CD14-positive monocyte (primary cell): ENCODE results near the gene HLA-DOA. TPM values are rescaled to one million over a fixed set of nuclear protein-coding genes. Genes with fewer than 3 reads are reported as not detected.

ENCODE experiments used
- DNase-seq, 3 donors: peaks; one replicate each; pipeline ENCODE4 v3.0.0-alpha.2; 2011 to 2022
- H2AFZ ChIP-seq: 2 replicates; pipeline ENCODE4 v1.6.0; 2012; ENCODE audit warnings: mild to moderate bottlenecking, low read depth, low read length, inconsistent platforms; ENCODE audit not compliant: insufficient read depth, poor library complexity, severe bottlenecking
- H3K27ac ChIP-seq, 2 donors: 1 replicate in 1 of 2; 2 replicates in 1 of 2; pipeline ENCODE4 v1.5.1; 2012 to 2013; ENCODE audit warnings: low read length in 2 of 2, control low read depth in 1 of 2, inconsistent platforms in 1 of 2, low read depth in 1 of 2, mild to moderate bottlenecking in 1 of 2
- H3K27me3 ChIP-seq, 2 donors: one replicate each; pipeline versions ENCODE4 v1.6.0 to v1.6.1; 2011 to 2013; ENCODE audit warnings: low read length in 2 of 2; ENCODE audit not compliant: control insufficient read depth in 2 of 2, insufficient read depth in 2 of 2
- H3K36me3 ChIP-seq, 2 donors: replicated peaks in 1 of 2; 1 replicate in 1 of 2; 2 replicates in 1 of 2; pipeline versions ENCODE4 v1.5.1 to v1.6.1; 2012 to 2013; ENCODE audit warnings: low read length in 2 of 2, control low read depth in 1 of 2, inconsistent platforms in 1 of 2, mild to moderate bottlenecking in 1 of 2; ENCODE audit not compliant: insufficient read depth in 2 of 2, control insufficient read depth in 1 of 2
- H3K4me1 ChIP-seq, 2 donors: 1 replicate in 1 of 2; 2 replicates in 1 of 2; pipeline versions ENCODE4 v1.5.1 to v1.6.1; 2012 to 2013; ENCODE audit warnings: low read length in 2 of 2, control low read depth in 1 of 2, inconsistent platforms in 1 of 2, mild to moderate bottlenecking in 1 of 2, moderate library complexity in 1 of 2; ENCODE audit not compliant: insufficient read depth in 2 of 2, control insufficient read depth in 1 of 2
- H3K4me2 ChIP-seq: replicated peaks from 2 replicates; pipeline ENCODE3; 2012; ENCODE audit warnings: low read length, moderate library complexity, mild to moderate bottlenecking; ENCODE audit not compliant: poor library complexity, severe bottlenecking; ENCODE audit errors: extremely low read depth
- H3K4me3 ChIP-seq, 3 experiments: fragments of 200-600 bp in 1 of 3; sonication (generic) in 1 of 3; replicated peaks in 1 of 3; 1 replicate in 2 of 3; 2 replicates in 1 of 3; pipeline ENCODE4 v1.5.1; 2011 to 2013; ENCODE audit warnings: low read length in 3 of 3, mild to moderate bottlenecking in 3 of 3, control low read depth in 2 of 3, low read depth in 2 of 3, inconsistent platforms in 1 of 3, moderate library complexity in 1 of 3
- H3K79me2 ChIP-seq: 2 replicates; pipeline ENCODE4 v1.6.0; 2012; ENCODE audit warnings: mild to moderate bottlenecking, control low read depth, inconsistent platforms, low read length, moderate library complexity; ENCODE audit not compliant: insufficient read depth
- H3K9ac ChIP-seq: 2 replicates; pipeline ENCODE4 v1.6.0; 2017; ENCODE audit warnings: low read length, mild to moderate bottlenecking; ENCODE audit not compliant: insufficient read depth, poor library complexity, severe bottlenecking
- H3K9me3 ChIP-seq, 2 donors: replicated peaks in 1 of 2; 1 replicate in 1 of 2; 2 replicates in 1 of 2; pipeline versions ENCODE4 v1.5.1 to v1.6.1; 2012 to 2013; ENCODE audit warnings: low read length in 2 of 2, control low read depth in 1 of 2; ENCODE audit not compliant: control insufficient read depth in 1 of 2, insufficient read depth in 1 of 2
- H4K20me1 ChIP-seq: 2 replicates; pipeline ENCODE4 v1.6.0; 2012; ENCODE audit warnings: mild to moderate bottlenecking, low read length, control low read depth, moderate library complexity; ENCODE audit not compliant: insufficient read depth
- H3K27ac Mint-ChIP-seq, 7 donors: one replicate each; pipeline ENCODE4 v1.8.0; 2020; ENCODE audit warnings: mild to moderate bottlenecking in 7 of 7, mixed read lengths in 7 of 7, moderate library complexity in 6 of 7, inconsistent platforms in 2 of 7
- H3K27me3 Mint-ChIP-seq, 3 donors: one replicate each; pipeline ENCODE4 v1.8.0; 2021 to 2022; ENCODE audit warnings: low read depth in 3 of 3, mild to moderate bottlenecking in 3 of 3, mixed read lengths in 3 of 3, moderate library complexity in 3 of 3, inconsistent platforms in 1 of 3
- H3K36me3 Mint-ChIP-seq, 2 donors: one replicate each; pipeline ENCODE4 v1.8.0; 2020; ENCODE audit warnings: mixed read lengths in 2 of 2, inconsistent platforms in 1 of 2, mild to moderate bottlenecking in 1 of 2
- H3K4me1 Mint-ChIP-seq: one replicate; pipeline ENCODE4 v1.8.0; 2020; ENCODE audit warnings: mild to moderate bottlenecking, mixed read lengths
- H3K4me3 Mint-ChIP-seq, 2 donors: one replicate each; pipeline ENCODE4 v1.8.0; 2020; ENCODE audit warnings: mild to moderate bottlenecking in 2 of 2, mixed read lengths in 2 of 2, moderate library complexity in 1 of 2
- H3K9me3 Mint-ChIP-seq, 7 donors: one replicate each; pipeline ENCODE4 v1.8.0; 2020 to 2022; ENCODE audit warnings: mixed read lengths in 7 of 7, mild to moderate bottlenecking in 6 of 7, moderate library complexity in 6 of 7, inconsistent platforms in 2 of 7
- CTCF ChIP-seq: fragments of 200-600 bp; IDR thresholded peaks from one replicate; pipeline ENCODE4 v1.8.0; 2022; ENCODE audit warnings: antibody characterized with exemption, mild to moderate bottlenecking
- WGBS: methylation state at CpG from one replicate; pipeline ENCODE4 v1.1.5; 2013; ENCODE audit warnings: missing lambda C conversion rate; ENCODE audit not compliant: insufficient coverage; 5-methylcytosine and 5-hydroxymethylcytosine counted together
- intact Hi-C, 2 donors: fragments of 100-400 bp; cut with micrococcal nuclease; formaldehyde crosslinking; loops; one replicate each; pipeline versions ENCODE4 v1.15.0 to v1.15.1; 2023
- polyA plus RNA-seq, 3 donors: library from polyadenylated mRNA; depleted of rRNA in 1 of 3; unstranded in 2 of 3; stranded (reverse) in 1 of 3; fragments of 300-500 nt in 2 of 3; fragments of >200 nt in 1 of 3; fragmentation: Illumina TruSeq in 2 of 3; gene quantifications; 1 replicate in 2 of 3; 2 replicates in 1 of 3; pipeline ENCODE4 v1.2.3, GENCODE V29; 2012 to 2021

Gene HLA-DOA
- polyA plus RNA-seq, 3 donors = 2.8 to 15.4 (median 9.1) TPM

- no peak for DNase-seq
- intact Hi-C loops = loop anchor here (5.0 kb wide), 3 partner anchors 34 to 129 kb away; partner anchors contain the start of gene PSMB8 (in 1 of the 2)
- Mint-ChIP-seq H3K27me3 (peaks cover 0 to 10% (median 2%) of the 10 kb centered on the region in 3 donors), H3K4me1 (peaks cover 47% of the 10 kb centered on the region), H3K27ac (peak overlapping the region; percentile 97 to 100 (median 99)), H3K4me3 (peak overlapping the region; percentile 98 to 100), H3K9me3 (peaks cover 0 to 9% (median 0%) of the 10 kb centered on the region in 7 donors), H3K36me3 (peaks cover 33 to 42% of the 10 kb centered on the region in 2 donors)
- 1% methylated on average over 15 of the region's 15 CpGs for WGBS
- peak overlapping the region; percentile 79 for H3K9ac ChIP-seq
- H3K4me2 ChIP-seq = peak overlapping the region; percentile 99
- H3K27ac ChIP-seq = peak overlapping the region; percentile 95 to 97
- peaks cover 45% of the 10 kb centered on the region in 2 donors for H3K4me1 ChIP-seq
- peaks cover 42% of the 10 kb centered on the region for H4K20me1 ChIP-seq
- TF ChIP-seq CTCF = no peak
- H3K27me3 ChIP-seq = no peaks in the 10 kb centered on the region
- peak overlapping the region; percentile 93 to 96 (median 93) for H3K4me3 ChIP-seq
- H3K9me3 ChIP-seq = no peaks in the 10 kb centered on the region
- no peak overlapping the region for H2AFZ ChIP-seq
- peaks cover 89% of the 10 kb centered on the region for H3K79me2 ChIP-seq
- H3K36me3 ChIP-seq = peaks cover 21 to 29% of the 10 kb centered on the region in 2 donors
Measured at GRCh38 chr6:32971242-32971580, 38.2 kb downstream of the HLA-DOA start.

GRCh38 chr6:32970413-32971241, 38.8 kb downstream of the HLA-DOA start:
- Histone ChIP-seq H3K9ac (peak overlapping the region; percentile 79), H3K27me3 (no peaks in the 10 kb centered on the region), H3K27ac (peak overlapping the region; percentile 95 to 97), H3K36me3 (peaks cover 15 to 23% of the 10 kb centered on the region in 2 donors), H3K79me2 (peaks cover 89% of the 10 kb centered on the region), H3K9me3 (no peaks in the 10 kb centered on the region), H3K4me3 (peak overlapping the region; percentile 93 to 96 (median 93)), H2AFZ (peak overlapping the region; percentile 58), H3K4me2 (peak overlapping the region; percentile 99), H4K20me1 (peaks cover 36% of the 10 kb centered on the region), H3K4me1 (peaks cover 43 to 45% of the 10 kb centered on the region in 2 donors)
- peak overlapping the region; percentile 98 to 100 for H3K4me3 Mint-ChIP-seq
- DNase-seq = peak; percentile 62 to 78 (median 76)
- H3K4me1 Mint-ChIP-seq = peaks cover 47% of the 10 kb centered on the region
- intact Hi-C loops = loop anchor here (1.0 to 5.0 kb wide), 4 partner anchors 15 to 128 kb away; partner anchors contain the start of gene PSMB8 (in 1 of the 2)
- peaks cover 27 to 36% of the 10 kb centered on the region in 2 donors for H3K36me3 Mint-ChIP-seq
- no peak for TF ChIP-seq CTCF
- peak overlapping the region; percentile 98 to 100 (median 99) for H3K27ac Mint-ChIP-seq
- H3K27me3 Mint-ChIP-seq = peaks cover 0 to 10% (median 2%) of the 10 kb centered on the region in 3 donors
- WGBS = 3% methylated on average over 5 of the region's 43 CpGs
- H3K9me3 Mint-ChIP-seq = peaks cover 0 to 9% (median 0%) of the 10 kb centered on the region in 7 donors
